Mesenchymal stem cell (in vitro differentiated cells and primary cell): ENCODE measurements around the gene CLEC3A.

Experiments used
- DNase-seq: peaks from one replicate; pipeline ENCODE4 v3.0.0-alpha.2; 2013
- H2AFZ ChIP-seq: one replicate; pipeline ENCODE4 v1.6.1; 2013; ENCODE audit warnings: low read depth, mild to moderate bottlenecking, control low read depth, inconsistent platforms, low read length, moderate library complexity
- H2AK5ac ChIP-seq: 2 replicates; pipeline ENCODE4 v1.6.1; 2013; ENCODE audit warnings: low read length, moderate library complexity, mild to moderate bottlenecking, inconsistent platforms; ENCODE audit not compliant: severe bottlenecking
- H2BK120ac ChIP-seq: one replicate; pipeline ENCODE4 v1.6.1; 2013; ENCODE audit warnings: low read depth, mild to moderate bottlenecking, inconsistent platforms, low read length, moderate library complexity
- H2BK12ac ChIP-seq, 2 experiments: one replicate each; pipeline ENCODE4 v1.6.1; 2013; ENCODE audit warnings: inconsistent platforms in 2 of 2, low read length in 2 of 2, mild to moderate bottlenecking in 2 of 2, moderate library complexity in 2 of 2, control low read depth in 1 of 2
- H2BK15ac ChIP-seq: one replicate; pipeline ENCODE4 v1.6.1; 2013; ENCODE audit warnings: mild to moderate bottlenecking, low read depth, inconsistent platforms; ENCODE audit not compliant: poor library complexity, severe bottlenecking
- H2BK5ac ChIP-seq: 2 replicates; pipeline ENCODE4 v1.6.1; 2013; ENCODE audit warnings: low read depth, mild to moderate bottlenecking, low read length, control low read depth, inconsistent platforms; ENCODE audit not compliant: poor library complexity, severe bottlenecking
- H3K14ac ChIP-seq, 2 experiments: one replicate each; pipeline ENCODE4 v1.6.1; 2013; ENCODE audit warnings: inconsistent platforms in 2 of 2, low read length in 2 of 2, control low read depth in 1 of 2, mild to moderate bottlenecking in 1 of 2, moderate library complexity in 1 of 2
- H3K18ac ChIP-seq, 2 experiments: one replicate each; pipeline ENCODE4 v1.6.1; 2013; ENCODE audit warnings: inconsistent platforms in 2 of 2, low read length in 2 of 2, control low read depth in 1 of 2, low read depth in 1 of 2, mild to moderate bottlenecking in 1 of 2
- H3K23ac ChIP-seq, 2 experiments: one replicate each; pipeline ENCODE4 v1.6.1; 2013; ENCODE audit warnings: inconsistent platforms in 2 of 2, low read length in 2 of 2, mild to moderate bottlenecking in 2 of 2, moderate library complexity in 2 of 2, control low read depth in 1 of 2
- H3K27ac ChIP-seq: 2 replicates; pipeline ENCODE4 v1.5.1; 2013; ENCODE audit warnings: mild to moderate bottlenecking, moderate library complexity, low read length, control low read depth, inconsistent platforms; ENCODE audit not compliant: poor library complexity, severe bottlenecking
- H3K27me3 ChIP-seq, 2 experiments: 2 replicates each; pipeline versions ENCODE4 v1.6.1 to v1.7.0; 2013; ENCODE audit warnings: low read length in 2 of 2, mild to moderate bottlenecking in 2 of 2, moderate library complexity in 2 of 2, control low read depth in 1 of 2, inconsistent platforms in 1 of 2; ENCODE audit not compliant: control insufficient read depth in 1 of 2, insufficient read depth in 1 of 2
- H3K36me3 ChIP-seq, 2 experiments: 2 replicates each; pipeline versions ENCODE4 v1.6.1 to v1.7.0; 2013; ENCODE audit warnings: low read length in 2 of 2, control low read depth in 1 of 2, inconsistent platforms in 1 of 2, low read depth in 1 of 2, mild to moderate bottlenecking in 1 of 2; ENCODE audit not compliant: insufficient read depth in 2 of 2, control insufficient read depth in 1 of 2
- H3K4ac ChIP-seq, 2 experiments: one replicate each; pipeline ENCODE4 v1.6.1; 2013; ENCODE audit warnings: inconsistent platforms in 2 of 2, low read length in 2 of 2, mild to moderate bottlenecking in 2 of 2, moderate library complexity in 2 of 2, control low read depth in 1 of 2, low read depth in 1 of 2
- H3K4me1 ChIP-seq: 2 replicates; pipeline ENCODE4 v1.6.1; 2013; ENCODE audit warnings: low read depth, low read length, control low read depth; ENCODE audit not compliant: control insufficient read depth, insufficient read depth
- H3K4me2 ChIP-seq: 2 replicates; pipeline ENCODE4 v1.6.1; 2013; ENCODE audit warnings: low read length, mild to moderate bottlenecking, inconsistent platforms; ENCODE audit not compliant: poor library complexity, severe bottlenecking
- H3K4me3 ChIP-seq, 2 experiments: 2 replicates each; pipeline versions ENCODE4 v1.5.1 to v1.7.0; 2013; ENCODE audit warnings: low read length in 2 of 2, mild to moderate bottlenecking in 2 of 2, control low read depth in 1 of 2, low read depth in 1 of 2; ENCODE audit not compliant: insufficient read depth in 1 of 2
- H3K79me1 ChIP-seq: replicated peaks from 2 replicates; pipeline ENCODE4 v1.6.1; 2013; ENCODE audit warnings: mild to moderate bottlenecking, control low read depth, low read length, inconsistent platforms; ENCODE audit not compliant: poor library complexity, severe bottlenecking
- H3K9ac ChIP-seq: 2 replicates; pipeline ENCODE4 v1.7.0; 2013; ENCODE audit warnings: mild to moderate bottlenecking, low read length, moderate library complexity
- H3K9me3 ChIP-seq: 2 replicates; pipeline ENCODE4 v1.7.0; 2013; ENCODE audit warnings: mild to moderate bottlenecking, low read length; ENCODE audit not compliant: control insufficient read depth
- H4K8ac ChIP-seq: one replicate; pipeline ENCODE4 v1.6.1; 2013; ENCODE audit warnings: inconsistent platforms, mild to moderate bottlenecking, low read length, moderate library complexity
- H4K91ac ChIP-seq: one replicate; pipeline ENCODE4 v1.6.1; 2013; ENCODE audit warnings: mild to moderate bottlenecking, low read length, inconsistent platforms
- WGBS: methylation state at CpG from one replicate; pipeline ENCODE4 v1.1.7; 2013; ENCODE audit warnings: mixed read lengths; 5-methylcytosine and 5-hydroxymethylcytosine counted together

The CLEC3A gene

DNA sequence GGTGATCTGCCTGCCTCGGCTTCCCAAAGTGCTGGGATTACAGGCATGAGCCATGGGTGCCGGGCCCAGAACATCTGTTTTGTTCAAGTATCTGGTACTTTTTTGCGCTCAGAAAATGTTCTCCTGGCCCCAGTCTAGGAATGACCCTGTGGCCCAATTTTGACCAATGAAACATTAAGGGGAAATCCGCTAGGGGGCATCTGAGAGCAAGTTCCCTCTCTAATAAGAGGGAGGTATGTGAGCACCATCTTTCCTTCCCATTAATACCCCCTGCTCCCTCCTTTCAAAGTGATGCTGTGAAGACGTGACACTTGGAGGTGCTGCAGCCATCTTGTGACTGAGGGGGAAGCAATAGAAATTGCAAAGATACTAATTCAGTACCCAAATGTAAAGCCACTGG lies 16.5 kb upstream of the CLEC3A start:
- H3K18ac ChIP-seq, result no peak overlapping the region
- H4K8ac ChIP-seq, result no peak overlapping the region
- H2BK12ac ChIP-seq, result no peak overlapping the region
- no peak overlapping the region for H2BK15ac ChIP-seq
- H3K9ac ChIP-seq, result no peak overlapping the region
- H3K27me3 ChIP-seq, result no peaks in the 10 kb centered on the region
- H3K23ac ChIP-seq, result no peak overlapping the region
- H3K79me1 ChIP-seq, result no peaks in the 10 kb centered on the region
- H3K4me3 ChIP-seq, result no peak overlapping the region
- 89% methylated on average over 4 of the region's 5 CpGs for WGBS
- no peak for DNase-seq
- no peak overlapping the region for H2BK5ac ChIP-seq
- no peak overlapping the region for H4K91ac ChIP-seq
- no peak overlapping the region for H2AFZ ChIP-seq
- no peak overlapping the region for H2BK120ac ChIP-seq
- H3K14ac ChIP-seq, result no peak overlapping the region
- H3K4me1 ChIP-seq, result no peaks in the 10 kb centered on the region
- no peak overlapping the region for H2AK5ac ChIP-seq
- H3K36me3 ChIP-seq, result no peaks in the 10 kb centered on the region
- no peaks in the 10 kb centered on the region for H3K9me3 ChIP-seq
- no peak overlapping the region for H3K4me2 ChIP-seq
- H3K4ac ChIP-seq, result no peak overlapping the region
- H3K27ac ChIP-seq, result no peak overlapping the region

DNA sequence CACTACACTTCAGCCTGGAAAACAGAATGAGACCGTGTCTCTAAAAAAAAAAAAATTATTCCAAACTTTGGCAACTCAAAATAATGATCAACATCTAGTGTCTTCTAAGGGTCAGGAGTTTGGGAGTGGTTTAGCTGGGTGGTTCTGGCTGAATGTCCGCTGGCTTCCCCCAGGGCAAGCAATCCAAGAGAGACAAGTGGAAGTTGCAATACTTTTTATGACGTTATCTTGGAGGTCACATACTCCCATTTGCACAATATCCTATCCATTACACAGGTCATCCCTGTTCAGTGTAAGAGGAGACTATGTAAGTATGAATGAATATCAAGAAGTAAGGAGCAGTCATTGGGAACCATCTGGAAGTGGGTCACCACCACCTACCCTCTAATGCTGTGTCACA lies 15.2 kb upstream of the CLEC3A start:
- Histone ChIP-seq H3K4me3 (no peak overlapping the region), H2BK120ac (no peak overlapping the region), H4K8ac (no peak overlapping the region), H2AK5ac (no peak overlapping the region), H3K4me1 (no peaks in the 10 kb centered on the region), H3K36me3 (no peaks in the 10 kb centered on the region), H3K23ac (no peak overlapping the region), H3K27me3 (peaks cover 0 to 6% of the 10 kb centered on the region in 2 experiments), H3K79me1 (no peaks in the 10 kb centered on the region), H2BK5ac (no peak overlapping the region), H3K27ac (no peak overlapping the region), H3K9me3 (no peaks in the 10 kb centered on the region), H4K91ac (no peak overlapping the region), H3K4me2 (no peak overlapping the region), H2BK12ac (no peak overlapping the region), H2BK15ac (no peak overlapping the region), H2AFZ (no peak overlapping the region), H3K18ac (no peak overlapping the region), H3K4ac (no peak overlapping the region), H3K9ac (no peak overlapping the region), H3K14ac (no peak overlapping the region)
- no peak for DNase-seq
- 100% methylated on average over 1 of the region's 3 CpGs for WGBS

DNA sequence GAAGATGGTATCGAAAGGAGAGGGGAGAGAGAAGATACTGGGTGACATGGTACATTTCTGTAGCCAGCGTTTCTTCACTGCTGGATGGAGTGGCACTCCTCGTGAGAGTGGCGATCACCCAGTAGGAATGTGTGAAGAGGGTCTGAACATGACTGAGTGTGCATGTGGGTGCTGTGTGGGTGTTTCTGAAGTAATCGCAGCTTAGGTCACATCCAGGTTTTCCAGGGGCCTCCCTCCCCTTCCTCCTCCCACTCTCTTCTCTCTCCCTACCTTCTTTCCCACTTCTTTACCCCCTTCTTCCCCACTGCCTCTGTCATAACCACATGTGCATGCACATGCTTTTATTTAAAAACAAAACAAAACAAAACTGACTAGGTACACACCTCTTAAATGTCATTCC lies 1.8 kb downstream of the CLEC3A start:
- Histone ChIP-seq H3K23ac (no peak overlapping the region), H4K8ac (no peak overlapping the region), H3K9ac (no peak overlapping the region), H3K4ac (no peak overlapping the region), H4K91ac (no peak overlapping the region), H2AK5ac (no peak overlapping the region), H2BK120ac (no peak overlapping the region), H2BK12ac (no peak overlapping the region), H3K4me3 (no peak overlapping the region), H3K14ac (no peak overlapping the region), H2BK5ac (no peak overlapping the region), H3K18ac (no peak overlapping the region), H3K9me3 (no peaks in the 10 kb centered on the region), H2AFZ (no peak overlapping the region), H3K27ac (no peak overlapping the region), H2BK15ac (no peak overlapping the region), H3K4me1 (no peaks in the 10 kb centered on the region), H3K4me2 (no peak overlapping the region), H3K79me1 (no peaks in the 10 kb centered on the region), H3K27me3 (peaks cover 0 to 10% of the 10 kb centered on the region in 2 experiments), H3K36me3 (no peaks in the 10 kb centered on the region)
- WGBS, result 84% methylated on average over 2 of the region's 5 CpGs
- DNase-seq, result no peak

DNA sequence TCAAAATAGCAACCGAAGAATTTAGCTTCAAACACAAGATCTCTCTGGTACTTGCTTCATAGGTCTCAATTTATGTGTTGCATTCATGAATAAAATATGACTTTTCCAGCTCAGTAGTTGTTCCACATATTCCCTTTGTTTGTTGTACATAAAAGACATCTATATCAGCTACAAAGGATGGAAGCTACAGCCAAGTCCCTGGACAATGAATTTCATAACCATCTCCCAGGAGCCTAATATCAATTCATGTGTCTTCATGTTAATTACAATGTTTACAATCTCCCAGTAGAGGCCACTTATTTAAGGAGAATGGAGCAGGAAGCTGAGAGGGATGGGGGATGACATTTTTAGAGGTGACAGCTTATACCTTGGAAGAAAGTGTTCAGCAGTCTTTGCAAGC lies 3.3 kb downstream of the CLEC3A start:
- Histone ChIP-seq H2BK120ac (no peak overlapping the region), H3K79me1 (no peaks in the 10 kb centered on the region), H3K4me3 (no peak overlapping the region), H3K4ac (no peak overlapping the region), H3K27me3 (peaks cover 0 to 10% of the 10 kb centered on the region in 2 experiments), H2BK5ac (no peak overlapping the region), H4K8ac (no peak overlapping the region), H3K9ac (no peak overlapping the region), H2BK12ac (no peak overlapping the region), H3K4me2 (no peak overlapping the region), H4K91ac (no peak overlapping the region), H3K18ac (no peak overlapping the region), H3K27ac (no peak overlapping the region), H2AFZ (no peak overlapping the region), H3K4me1 (no peaks in the 10 kb centered on the region), H3K23ac (no peak overlapping the region), H3K36me3 (no peaks in the 10 kb centered on the region), H3K9me3 (no peaks in the 10 kb centered on the region), H2AK5ac (no peak overlapping the region), H3K14ac (no peak overlapping the region), H2BK15ac (no peak overlapping the region)
- no peak for DNase-seq
- 100% methylated on average over 1 of the region's 1 CpG for WGBS
